ENCODE data around the gene SCEL.
A peak's percentile ranks its signal among the peaks of the same experiment; 100 is the strongest.

Gene SCEL

DNA sequence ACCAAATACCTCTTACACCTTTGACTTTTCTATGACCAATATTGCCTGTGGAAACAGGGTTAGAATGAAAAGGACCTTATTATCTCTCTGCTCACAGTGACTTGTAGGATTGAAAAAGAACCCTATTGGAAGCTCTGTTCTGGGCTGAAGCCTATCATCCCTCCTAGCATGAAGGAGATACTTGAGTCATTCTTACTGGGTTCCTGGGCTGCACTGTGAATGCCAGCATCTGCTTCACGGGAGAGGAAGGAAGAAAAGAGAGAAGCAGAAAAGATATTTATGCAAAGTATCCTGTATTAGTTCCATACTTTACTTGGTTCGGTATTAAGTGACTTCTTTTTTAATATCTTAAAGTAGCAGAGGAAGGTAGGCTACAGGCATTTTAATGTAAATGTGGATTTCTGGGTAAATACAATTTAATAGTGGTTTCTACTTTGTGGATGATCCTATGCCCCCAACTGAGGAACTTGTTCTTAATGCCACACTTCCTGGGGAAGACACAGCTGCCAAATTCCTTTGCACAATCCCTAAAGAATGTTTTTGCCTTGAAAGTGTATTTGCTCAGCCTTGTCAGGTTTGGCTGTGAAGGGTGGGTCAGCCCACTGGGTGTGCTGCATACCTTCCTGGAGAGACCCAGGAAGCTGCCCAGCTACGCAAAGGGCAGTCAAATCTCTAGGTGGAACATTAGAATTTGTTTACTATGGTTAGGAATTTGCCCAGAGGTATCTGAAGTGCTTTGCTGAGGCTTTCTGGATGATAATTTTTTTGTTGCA, 13.7 kb upstream of the SCEL start:
- DNase-seq (ENCODE audit: low spot score): peak; percentile 8

DNA sequence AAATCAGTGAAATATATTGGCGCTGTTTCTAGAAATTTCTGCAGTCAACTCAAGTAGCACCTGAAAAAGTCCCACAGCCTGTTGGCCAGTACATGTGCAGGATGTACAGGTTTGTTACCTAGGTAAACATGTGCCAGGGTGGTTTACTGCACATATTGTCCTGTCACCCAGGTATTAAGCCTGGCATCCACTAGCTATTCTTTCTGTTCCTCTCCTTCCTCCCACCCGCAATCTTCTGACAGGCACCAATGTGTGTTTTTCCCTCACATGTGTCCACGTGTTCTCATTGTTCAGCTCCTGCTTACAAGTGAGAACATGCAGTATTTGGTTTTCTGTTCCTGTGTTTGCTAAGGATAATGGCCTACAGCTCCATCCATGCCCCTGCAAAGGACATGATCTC, 13.1 kb upstream of the SCEL start:
- no peak for DNase-seq (ENCODE audit: low spot score)

DNA sequence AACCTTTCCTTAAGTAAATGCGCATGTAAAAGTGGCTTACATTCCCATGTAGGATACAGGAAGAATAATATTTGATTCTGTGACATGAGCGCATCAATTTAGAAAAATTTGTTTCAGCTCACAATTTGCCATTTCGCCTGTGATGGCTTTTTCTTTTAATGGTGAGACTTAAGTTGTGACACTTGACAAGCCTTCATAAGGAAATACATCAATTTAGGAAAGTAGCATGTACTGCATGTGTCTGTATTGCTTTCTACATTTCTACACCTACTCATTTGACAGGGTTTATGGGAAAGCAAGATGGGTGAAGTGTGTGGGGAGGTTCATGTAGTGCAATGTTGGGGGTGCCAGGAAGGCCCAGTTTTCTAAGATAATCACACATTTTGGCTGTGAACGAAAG, 12.1 kb upstream of the SCEL start:
- no peak for DNase-seq (ENCODE audit: low spot score)

DNA sequence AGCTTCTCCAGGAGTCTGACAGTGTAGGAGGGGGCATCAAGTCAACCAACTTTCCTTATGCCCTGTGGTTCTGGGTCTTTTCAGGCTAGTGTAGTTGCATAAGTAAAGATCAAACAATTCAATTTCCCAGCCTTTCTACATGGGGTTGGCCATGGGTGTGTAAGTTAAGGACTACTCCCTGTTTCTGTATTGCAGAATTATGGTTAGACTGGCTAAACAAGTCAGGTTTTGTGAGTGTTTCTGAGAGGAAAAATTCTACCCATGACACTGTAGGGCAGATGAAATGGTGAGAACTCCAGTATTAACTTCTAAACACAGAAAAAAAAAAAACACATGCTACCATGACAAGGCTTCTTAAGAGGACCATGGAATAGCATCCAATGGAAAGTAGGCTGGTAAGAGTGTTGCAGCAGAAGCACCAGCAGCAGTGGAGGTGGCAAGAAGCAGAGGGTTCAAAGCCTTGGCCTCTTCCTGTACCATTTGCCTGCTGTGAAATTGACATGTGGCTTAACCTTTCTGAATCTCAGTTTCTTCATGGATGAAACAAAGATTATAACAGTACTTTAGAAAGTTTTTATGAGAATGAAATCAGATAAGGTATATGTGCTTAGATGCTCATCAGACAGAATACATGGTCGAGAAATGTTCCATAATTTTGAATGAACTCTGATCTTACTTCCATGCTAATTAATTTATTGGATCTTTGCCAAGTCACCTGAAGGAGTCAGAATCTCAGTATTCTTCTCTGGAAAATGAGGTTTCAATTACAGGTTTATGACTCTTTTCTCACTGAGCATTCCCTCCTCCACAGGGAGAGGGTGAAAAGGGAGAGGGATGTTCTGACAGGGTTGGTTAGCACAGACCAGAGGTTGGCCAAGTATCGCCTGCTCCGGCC, 11.4 kb upstream of the SCEL start:
- DNase-seq (ENCODE audit: low spot score): no peak

DNA sequence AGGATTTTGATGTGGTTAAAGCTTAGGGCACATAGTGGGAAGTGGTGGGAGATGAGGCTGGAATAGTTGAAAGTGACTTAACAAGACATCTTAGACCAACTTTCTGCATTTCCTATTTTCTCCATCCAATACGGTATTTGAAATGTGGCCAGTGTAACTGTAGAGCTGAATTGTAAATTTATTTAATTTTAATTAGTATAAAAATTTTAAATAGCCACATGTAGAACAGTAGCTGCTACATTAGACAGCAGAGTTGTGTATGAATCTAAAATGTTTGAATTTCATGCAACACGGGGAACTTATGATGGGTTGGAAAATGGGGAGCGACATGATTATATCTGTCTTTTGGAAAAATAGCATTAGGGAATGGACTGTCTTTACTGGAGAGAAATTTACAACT, 7.1 kb upstream of the SCEL start:
- DNase-seq (ENCODE audit: low spot score): no peak

DNA sequence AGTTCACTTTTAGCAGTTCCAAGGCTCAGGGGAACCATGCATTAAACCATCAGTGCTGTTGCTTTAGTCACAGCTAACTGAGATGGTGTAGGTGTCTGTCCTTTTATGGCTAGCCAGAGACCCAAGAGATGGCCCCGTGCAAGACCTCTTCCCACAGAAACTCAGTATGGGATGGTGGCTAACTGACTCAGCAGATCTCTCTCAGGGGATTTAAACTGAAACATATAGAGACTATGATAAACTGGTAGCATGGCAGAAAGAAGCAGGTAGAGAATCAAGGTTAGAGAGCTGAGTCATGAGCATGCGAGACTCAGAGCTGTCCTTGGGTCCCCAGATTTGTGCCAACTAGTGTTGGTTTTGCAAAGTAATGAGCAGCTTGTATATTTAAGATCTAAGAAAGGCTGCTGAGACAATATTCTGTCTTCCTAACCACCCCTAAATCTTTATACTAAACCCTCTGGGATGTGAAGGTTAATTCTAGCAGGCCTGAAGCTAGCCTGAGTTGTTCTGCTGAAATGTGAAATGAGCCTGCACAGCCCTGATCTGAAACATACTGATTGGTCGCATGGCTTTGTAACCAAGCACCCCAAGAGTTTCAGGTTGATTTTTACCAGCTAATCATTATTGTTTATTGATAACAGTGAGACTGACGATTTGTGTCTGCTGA, 6.5 kb upstream of the SCEL start:
- DNase-seq (ENCODE audit: low spot score): no peak

DNA sequence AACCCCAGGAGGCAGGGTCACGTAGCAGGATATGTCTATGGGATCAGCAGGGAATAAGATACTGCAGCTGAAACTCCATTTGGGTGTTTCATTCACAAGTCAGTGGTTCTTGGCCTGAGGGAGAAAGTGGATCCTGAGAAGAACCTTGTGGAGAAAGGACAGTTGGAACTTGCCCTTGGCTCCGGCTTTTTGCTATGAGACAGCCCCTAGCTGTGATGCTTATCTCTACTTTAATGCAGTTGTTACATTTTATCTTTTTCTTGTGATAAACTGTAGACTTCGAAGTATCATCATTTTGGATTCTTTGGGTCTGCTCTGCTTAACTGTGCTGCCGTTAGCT, 6.0 kb upstream of the SCEL start:
- no peak for DNase-seq (ENCODE audit: low spot score)

DNA sequence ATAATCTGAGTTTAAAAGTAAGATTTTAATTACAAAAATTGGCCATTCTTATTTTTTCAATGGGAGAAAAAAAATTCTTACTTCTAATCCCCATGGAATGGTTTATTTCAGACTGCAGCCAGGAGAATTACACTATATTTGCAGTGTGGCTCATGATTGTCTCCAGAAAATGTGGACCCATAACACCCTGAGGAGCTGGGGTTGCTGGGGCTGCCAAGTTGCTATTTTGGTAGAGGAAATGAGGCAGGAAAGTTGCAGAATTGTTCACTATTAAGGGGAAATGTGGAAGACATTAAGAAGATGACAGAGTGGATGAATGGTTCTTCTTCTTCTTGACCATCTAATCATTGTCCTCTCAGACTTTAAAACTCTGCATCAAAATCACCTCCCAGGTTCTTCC, 4.6 kb upstream of the SCEL start:
- no peak for DNase-seq (ENCODE audit: low spot score)

DNA sequence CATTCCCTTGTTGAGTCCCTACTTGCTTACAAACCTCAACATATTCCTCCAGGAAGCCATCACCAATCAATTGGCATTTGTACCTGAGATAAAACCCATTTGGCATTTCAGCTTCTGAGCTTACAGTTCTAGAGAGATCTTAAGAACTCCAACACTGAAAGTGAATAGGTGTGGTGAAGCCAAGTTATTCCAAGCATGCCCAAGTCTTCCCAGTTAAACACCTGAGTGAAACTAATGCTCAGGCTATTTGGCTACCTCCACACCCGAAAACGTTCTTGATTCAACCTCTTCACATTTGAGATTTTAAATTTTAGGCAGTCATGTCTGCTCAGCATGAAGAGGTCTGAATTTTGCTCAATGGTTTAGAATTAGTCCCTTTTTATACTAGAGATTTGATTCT, 2.5 kb upstream of the SCEL start:
- DNase-seq (ENCODE audit: low spot score): no peak

DNA sequence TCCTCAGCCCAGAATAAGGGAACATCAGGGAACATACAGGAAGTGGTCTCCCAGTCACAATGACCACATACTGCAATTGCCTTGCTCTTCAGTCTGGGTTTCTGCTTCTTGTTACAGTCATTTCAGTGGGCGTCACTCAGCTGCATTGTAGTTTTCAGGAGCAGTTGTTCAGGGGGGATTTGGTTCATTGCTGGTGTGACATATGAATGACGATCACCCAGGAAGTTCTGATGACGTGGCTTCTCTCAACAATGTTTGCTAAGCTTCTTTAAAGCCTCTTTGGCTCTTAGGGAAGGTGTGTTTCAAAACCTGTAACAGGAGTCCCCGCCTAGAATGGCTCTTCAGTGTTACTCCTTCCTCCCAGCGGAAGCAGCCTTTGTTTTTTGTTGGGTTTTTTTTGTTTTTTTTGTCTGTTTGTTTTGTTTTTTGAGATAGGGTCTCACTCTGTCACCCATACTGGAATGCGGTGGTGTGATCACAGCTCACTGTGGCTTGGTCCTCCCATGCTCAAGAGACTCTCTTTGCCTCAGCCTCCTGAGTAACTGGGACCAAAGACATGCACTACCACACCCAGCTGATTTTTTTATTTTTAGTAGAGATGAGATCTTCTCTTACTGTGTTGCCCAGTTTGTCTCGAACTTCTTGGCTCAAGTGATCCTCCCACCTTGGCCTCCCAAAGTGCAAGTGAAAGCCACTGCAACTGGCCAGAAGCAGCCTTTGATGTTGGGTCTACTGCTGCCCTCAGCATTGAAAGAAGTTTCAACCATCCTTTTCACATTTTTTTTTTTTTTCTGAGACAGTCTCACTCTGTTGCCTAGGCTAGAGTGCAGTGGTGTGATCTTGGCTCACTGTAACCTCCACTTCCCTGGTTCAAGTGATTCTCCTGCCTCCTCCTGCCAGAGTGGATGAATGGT, 1.4 kb upstream of the SCEL start:
- peak; percentile 13 for DNase-seq (ENCODE audit: low spot score)

DNA sequence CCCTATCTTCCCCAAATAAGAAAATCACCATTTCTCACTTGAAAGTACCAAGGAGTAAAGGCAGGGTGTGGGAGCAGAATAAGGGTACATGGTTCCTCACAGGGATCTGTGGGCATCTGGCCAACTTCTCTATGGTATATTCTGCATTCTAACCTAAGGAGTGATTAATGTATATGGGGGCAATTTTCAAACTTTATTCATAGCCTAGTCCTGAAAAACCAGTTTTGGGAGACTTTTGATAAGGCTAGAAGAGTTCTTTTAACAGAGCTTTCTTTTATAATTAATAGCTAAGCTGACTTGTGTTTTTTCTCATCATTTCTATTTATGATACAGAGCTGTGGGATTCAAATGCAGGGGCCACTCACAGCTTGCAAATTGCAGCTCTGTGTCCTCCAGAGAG, 852 bp downstream of the SCEL start:
- DNase-seq (ENCODE audit: low spot score): no peak

DNA sequence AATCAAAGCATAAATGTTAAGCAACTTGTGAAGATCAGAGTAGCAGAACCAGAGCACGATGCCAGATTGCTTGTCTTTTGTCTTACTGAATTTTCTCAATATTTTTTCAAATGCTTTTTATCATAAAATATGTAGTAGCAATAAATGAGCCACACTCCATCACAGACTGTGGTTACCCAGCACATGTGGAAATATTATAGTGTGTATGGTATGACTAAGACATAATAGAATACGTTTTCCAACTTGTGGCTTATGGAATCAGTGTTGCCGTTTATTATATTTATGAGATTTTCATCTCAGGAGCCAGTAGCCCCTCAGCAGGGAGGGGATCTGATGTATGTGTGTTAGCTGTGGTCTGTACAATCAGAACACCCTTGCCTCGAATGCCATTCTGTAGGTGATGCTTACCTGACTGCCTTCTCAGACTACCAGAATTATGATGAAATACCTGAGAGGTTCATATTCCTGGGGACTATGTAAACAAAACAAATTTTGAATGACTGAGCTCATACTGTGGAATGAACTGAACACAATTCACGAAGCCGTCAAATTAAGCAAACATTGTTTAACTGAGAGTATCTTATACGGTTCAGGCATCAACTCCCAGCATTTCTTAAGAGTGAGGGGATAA, 1.9 kb downstream of the SCEL start:
- DNase-seq (ENCODE audit: low spot score): peak; percentile 12

DNA sequence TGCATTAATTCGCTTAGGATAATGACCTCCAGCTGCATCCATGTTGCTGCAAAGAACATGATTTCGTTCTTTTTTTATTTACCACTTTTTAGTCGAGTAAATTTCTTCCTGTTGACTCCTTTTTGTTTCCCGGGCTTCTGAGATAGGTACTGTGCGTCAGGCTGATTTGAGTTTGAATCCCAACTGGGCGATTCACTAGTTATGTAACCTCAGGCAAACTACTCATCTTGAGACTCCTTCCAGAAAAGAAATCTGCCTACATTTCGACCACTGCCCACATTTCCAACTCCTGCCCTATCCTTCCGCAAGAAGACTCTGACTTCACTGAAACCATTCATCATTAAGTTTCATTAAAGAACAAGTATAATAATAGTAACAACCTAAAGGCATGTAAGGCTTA, 8.2 kb downstream of the SCEL start:
- DNase-seq (ENCODE audit: low spot score): no peak

DNA sequence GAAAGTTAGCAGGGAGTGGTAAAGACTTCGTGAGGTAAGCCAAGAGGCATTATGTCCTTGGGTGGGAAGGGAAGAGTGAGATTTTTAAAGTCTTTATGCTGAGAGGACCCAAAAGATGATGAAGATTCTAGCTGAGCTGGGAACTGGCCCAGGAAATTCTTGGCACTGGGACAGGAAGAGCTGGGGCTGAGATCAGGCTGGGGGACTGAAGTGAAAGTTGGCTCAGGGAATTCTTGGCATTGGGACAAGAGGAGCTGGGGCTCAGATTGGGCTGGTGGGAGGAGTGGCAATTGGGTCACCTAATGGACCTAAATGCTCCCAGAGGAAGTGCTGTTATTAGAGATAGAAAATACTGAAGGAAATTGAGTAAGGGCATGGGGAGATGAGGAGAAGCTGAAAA, 8.8 kb downstream of the SCEL start:
- no peak for DNase-seq (ENCODE audit: low spot score)

DNA sequence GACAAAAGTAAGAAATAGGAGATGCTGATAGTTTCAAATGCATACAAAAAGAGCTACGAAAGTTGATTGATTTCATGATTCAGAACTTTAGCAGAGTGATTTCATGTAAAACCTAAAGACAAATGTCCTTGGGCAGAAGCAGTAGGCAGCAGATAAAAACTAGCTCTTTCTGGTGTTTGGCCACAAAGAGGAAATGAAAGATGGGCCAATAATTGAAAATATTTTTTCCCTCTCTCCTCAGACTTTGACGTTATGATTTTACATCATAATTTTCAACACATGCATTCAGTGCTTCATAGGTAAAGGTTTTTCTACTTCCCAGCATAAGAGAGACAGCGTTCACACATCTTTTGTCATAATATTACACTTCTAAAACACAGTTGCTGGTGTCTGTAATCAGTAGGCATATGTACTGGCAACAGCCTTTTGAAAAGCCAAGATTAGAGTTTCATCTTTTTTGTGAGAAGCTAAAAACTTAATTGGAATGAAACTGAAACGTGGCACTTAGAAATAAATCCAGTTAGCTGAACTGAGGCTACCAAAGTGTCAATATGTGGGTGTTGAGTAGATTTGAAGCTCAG, 9.3 kb downstream of the SCEL start:
- DNase-seq (ENCODE audit: low spot score): no peak

DNA sequence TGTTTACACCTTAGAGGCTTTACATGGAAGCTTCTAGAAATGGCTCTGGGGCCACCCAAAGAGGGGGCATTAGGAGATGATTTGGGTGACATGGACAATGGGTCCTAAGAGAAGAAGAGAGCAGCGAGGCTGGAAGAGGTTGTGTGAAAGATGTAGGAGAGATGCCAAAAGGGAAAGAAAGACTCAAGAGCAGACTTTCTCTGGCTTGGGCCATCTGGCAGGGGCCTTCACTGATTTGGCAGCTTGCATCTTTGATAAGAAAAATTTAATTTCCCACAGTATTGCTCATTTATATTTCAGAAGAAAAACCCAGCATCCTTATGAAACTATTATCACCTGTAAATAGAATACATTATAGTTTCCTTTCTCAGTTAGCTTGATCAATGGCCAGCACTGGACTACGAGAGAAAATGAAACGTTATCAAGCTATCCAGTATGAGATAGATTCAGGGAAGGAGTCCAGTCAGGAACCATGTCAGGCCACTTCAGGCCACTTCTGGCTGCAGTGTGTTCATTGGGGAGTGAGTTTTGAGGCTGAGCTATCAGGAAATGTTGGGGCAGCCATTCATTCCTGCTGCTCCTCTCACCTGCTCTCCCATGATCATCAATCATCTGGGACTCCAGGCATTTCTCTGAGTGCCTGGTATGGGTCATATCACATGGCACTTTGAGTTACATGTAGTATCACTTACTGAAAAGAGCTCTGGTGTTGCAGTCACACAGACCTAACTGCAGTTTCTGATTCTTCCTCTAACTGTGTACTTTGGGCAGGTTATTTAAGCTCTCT, 10.3 kb downstream of the SCEL start:
- no peak for DNase-seq (ENCODE audit: low spot score)

DNA sequence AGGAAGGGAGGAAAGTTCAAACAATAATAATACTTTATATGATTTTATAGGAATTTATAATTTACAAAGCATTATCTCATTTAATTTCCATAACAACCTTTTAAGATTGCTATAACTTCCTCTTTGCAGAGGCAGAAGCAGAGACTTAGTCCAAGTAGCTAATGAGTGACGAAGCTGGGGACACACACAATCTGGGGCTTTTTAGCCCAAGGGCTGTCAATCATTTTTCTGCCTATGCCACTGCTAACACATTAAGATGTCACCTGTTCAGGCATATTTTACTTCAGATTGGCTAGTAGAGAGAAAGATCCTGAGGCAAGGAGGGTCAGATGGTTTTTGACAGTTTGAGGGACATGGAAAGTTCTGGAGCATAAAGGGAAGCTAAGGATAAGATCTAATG, 12.6 kb downstream of the SCEL start:
- DNase-seq (ENCODE audit: low spot score): no peak

DNA sequence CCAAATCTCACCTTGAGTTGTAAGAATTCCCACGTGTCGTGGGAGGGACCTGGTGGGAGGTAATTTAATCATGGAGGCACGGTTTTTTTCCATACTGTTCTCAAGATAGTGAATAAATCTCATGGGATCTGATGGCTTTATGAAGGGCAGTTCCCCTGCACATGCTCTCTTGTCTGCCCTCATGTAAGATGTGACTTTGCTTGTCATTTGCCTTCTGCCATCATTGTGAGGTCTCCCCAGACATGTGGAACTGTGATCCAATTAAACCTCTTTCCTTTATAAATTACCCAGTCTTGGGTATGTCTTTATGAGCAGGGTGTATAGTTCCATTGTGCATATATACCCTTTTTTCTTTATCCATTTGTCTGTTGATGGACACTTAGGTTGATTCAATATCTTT, 13.1 kb downstream of the SCEL start:
- DNase-seq (ENCODE audit: low spot score): no peak

DNA sequence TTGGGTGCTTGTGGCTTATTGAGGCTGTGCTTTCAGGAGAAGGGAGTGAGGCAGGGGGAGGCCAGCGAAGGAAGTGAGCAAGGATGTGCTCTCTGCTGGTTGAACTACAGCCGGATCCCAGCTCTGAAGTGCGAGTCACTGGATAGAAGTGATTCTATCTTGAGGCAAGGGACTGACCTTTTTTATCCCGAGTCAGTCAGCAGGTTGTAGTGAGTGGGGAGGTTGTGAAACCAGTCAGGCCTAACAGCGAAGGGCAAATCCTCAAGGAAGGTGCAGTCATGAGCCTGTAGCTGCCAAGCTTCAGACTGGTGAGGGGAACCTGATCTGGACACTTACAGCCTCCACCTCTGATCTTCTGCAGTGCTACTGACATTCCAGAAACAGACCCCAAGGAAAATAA, 18.6 kb downstream of the SCEL start:
- no peak for DNase-seq (ENCODE audit: low spot score)

DNA sequence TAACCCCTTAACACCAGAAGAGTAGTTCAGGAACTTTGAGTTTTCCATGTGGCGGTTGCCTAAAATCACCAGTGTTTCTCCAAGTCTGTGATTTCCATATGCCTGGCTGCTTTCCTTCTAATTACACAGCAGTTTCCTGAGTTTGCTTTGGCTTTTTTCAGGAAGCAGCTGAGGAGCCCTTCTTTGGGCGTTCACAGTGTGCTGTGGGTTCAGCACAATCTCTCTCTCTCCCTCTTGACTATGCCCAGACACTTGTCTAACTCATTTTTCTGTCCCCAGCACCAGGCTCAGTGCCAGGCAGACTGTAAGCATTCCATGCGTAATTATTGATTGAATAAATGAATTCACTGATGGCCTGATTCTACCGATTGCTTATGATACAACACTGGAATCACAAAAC, 19.7 kb downstream of the SCEL start:
- DNase-seq (ENCODE audit: low spot score): no peak
